SK-N-MC (cell line): ENCODE results near the gene ADGRB2.

Source experiments
- DNase-seq: peaks from one replicate; pipeline ENCODE4 v3.0.0-alpha.2; 2011; ENCODE audit warnings: low read depth, low spot score
- H3K27ac ChIP-seq: fragments of 200-600 bp; sonication (generic); 2 replicates; pipeline ENCODE4 v1.5.1; 2016; ENCODE audit warnings: mixed run types
- H3K36me3 ChIP-seq: fragments of 200-600 bp; sonication (generic); 2 replicates; pipeline ENCODE4 v1.6.1; 2017; ENCODE audit warnings: antibody characterized with exemption, low read length, mixed read lengths; ENCODE audit not compliant: insufficient read depth
- H3K4me3 ChIP-seq: fragments of 200-600 bp; sonication (generic); 2 replicates; pipeline ENCODE4 v1.5.1; 2016
- H3K9ac ChIP-seq: fragments of 200-600 bp; sonication (generic); 2 replicates; pipeline ENCODE4 v1.8.0; 2017; ENCODE audit warnings: mixed run types, mixed read lengths; ENCODE audit not compliant: insufficient read length
- H3K9me3 ChIP-seq: fragments of 200-600 bp; sonication (generic); 2 replicates; pipeline ENCODE4 v1.6.1; 2017; ENCODE audit warnings: low read depth, mild to moderate bottlenecking, antibody characterized with exemption, low read length, moderate library complexity, mixed read lengths
- EZH2 ChIP-seq: fragments of 200-600 bp; sonication (generic); IDR thresholded peaks from one replicate; pipeline ENCODE4 v1.6.1; 2017; ENCODE audit warnings: antibody characterized with exemption
- FOXP2 ChIP-seq: optimal IDR thresholded peaks from 2 replicates; pipeline ENCODE3; 2011; ENCODE audit warnings: mild to moderate bottlenecking, moderate library complexity; ENCODE audit not compliant: insufficient read depth; ENCODE audit errors: extremely low read length, control extremely low read depth
- POLR2AphosphoS5 ChIP-seq: IDR thresholded peaks from 2 replicates; pipeline ENCODE4 v1.6.1; 2012; ENCODE audit warnings: mild to moderate bottlenecking, low read depth, low read length, borderline replicate concordance

The ADGRB2 gene

GRCh38 chr1:31790641-31791091, 26.5 kb upstream of the ADGRB2 start:
- Histone ChIP-seq H3K36me3 (no peaks in the 10 kb centered on the region), H3K27ac (no peak overlapping the region), H3K9ac (no peak overlapping the region), H3K9me3 (no peaks in the 10 kb centered on the region), H3K4me3 (no peak overlapping the region)
- DNase-seq = no peak
- no peak for TF ChIP-seq POLR2AphosphoS5
- TF ChIP-seq EZH2 = no peak
- no peak for TF ChIP-seq FOXP2

- H3K36me3 ChIP-seq = no peaks in the 10 kb centered on the region
- H3K9me3 ChIP-seq = no peaks in the 10 kb centered on the region
- TF ChIP-seq EZH2 (no peak), POLR2AphosphoS5 (no peak), FOXP2 (no peak)
- no peak for DNase-seq
- no peak overlapping the region for H3K4me3 ChIP-seq
- no peak overlapping the region for H3K9ac ChIP-seq
- no peak overlapping the region for H3K27ac ChIP-seq
These were observed 26.0 kb upstream of the ADGRB2 start for GRCh38 chr1:31790140-31790539.

DNA sequence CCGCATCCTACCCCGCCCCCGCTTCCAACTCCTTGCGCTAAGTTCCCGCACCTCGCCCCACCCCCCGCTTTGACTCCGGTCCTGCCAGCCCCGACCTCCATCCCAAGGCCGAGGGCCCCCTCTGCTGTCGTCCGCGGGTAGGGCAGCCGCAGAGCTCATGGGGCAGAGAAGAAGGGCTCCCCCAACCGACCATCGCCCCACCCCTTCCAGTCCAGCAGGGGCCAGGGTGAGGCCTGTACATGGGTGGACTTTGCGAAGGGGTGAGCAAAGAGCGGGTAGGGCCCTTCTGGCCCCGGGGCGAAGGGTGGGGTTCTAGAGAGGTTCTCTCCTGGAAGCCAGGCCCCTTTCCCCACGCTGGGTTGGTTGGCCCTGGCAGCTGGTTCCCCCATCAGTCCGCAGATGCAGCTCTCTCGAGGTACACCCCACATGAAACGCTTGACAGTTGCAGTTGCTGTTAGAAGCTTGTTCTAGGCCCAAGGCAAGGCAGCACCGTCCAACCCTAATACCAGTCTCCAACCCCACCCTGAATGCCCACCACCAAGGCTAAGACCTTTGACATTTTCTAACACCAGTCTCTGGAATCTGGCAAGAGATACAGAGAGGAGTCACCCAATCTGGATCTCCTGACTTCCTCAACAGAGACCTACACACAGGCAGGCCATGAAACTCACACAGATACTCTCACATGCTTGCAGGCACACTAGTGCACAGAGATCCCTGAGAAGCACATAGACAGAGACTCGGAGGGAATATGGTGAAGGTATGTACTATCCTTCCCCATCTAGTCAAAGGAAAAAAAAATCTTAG, 25.3 kb upstream of the ADGRB2 start:
- Histone ChIP-seq H3K27ac (no peak overlapping the region), H3K9ac (no peak overlapping the region)

DNA sequence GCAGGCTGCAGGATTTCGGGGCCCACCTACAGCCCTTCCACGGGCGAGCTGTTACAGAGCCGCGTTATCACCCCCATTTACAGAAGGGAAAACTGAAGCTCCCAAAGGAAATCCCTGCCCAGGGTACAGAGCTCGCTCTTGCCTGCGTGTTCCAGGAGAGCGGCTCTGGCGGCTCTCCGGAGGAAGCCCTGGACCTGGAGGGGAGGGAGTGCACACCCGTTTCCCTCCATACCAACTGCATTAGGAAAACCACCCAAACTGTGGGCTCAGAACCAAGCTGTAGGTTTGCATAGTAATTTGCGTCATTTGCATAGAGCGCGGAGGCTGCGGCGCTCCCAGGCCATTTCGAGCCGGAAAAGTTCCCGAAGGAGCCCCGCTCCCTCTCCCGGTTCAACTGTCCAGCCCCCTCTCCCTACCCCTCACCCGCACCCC, 24.7 kb upstream of the ADGRB2 start:
- peak overlapping the region; percentile 86 for H3K4me3 ChIP-seq
- DNase-seq = no peak

More for the DNA sequence above, 25.3 kb upstream of the ADGRB2 start:
- TF ChIP-seq FOXP2 (no peak), POLR2AphosphoS5 (no peak), EZH2 (no peak)
- no peaks in the 10 kb centered on the region for H3K36me3 ChIP-seq
- no peaks in the 10 kb centered on the region for H3K9me3 ChIP-seq
- no peak for DNase-seq
- peak overlapping the region; percentile 86 for H3K4me3 ChIP-seq

GRCh38 chr1:31788138-31788824, 24.1 kb upstream of the ADGRB2 start:
- TF ChIP-seq FOXP2 (peak; percentile 48), EZH2 (no peak), POLR2AphosphoS5 (peak; percentile 54; the same call in 1 of the 2 replicates)
- H3K9ac ChIP-seq = peak overlapping the region; percentile 61
- no peak for DNase-seq
- H3K27ac ChIP-seq = no peak overlapping the region; the same call in 1 of the 2 replicates
- H3K4me3 ChIP-seq = peak overlapping the region; percentile 86
- no peaks in the 10 kb centered on the region for H3K36me3 ChIP-seq
- H3K9me3 ChIP-seq = no peaks in the 10 kb centered on the region

More for the DNA sequence above, 24.7 kb upstream of the ADGRB2 start:
- Histone ChIP-seq H3K9me3 (no peaks in the 10 kb centered on the region), H3K9ac (no peak overlapping the region), H3K36me3 (no peaks in the 10 kb centered on the region), H3K27ac (no peak overlapping the region)
- TF ChIP-seq POLR2AphosphoS5 (no peak), FOXP2 (no peak), EZH2 (no peak)

DNA sequence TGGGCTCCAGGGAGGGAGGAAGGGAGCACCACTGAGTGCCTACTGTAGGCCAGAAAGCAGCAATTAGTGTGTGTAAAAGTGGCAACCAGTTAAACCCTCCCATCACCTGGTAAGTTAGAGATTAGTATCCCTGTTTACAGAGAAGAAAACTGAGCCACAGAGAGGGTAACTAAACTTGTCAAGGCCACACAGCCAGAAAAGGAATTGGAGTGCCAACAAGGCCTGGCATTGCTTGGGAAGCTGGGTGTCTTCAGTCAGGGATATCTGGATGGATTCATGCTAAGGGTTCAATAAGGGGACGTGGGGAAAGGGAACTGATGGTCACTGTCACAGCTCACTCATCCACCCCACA, 23.6 kb upstream of the ADGRB2 start:
- Histone ChIP-seq H3K27ac (no peak overlapping the region), H3K9me3 (no peaks in the 10 kb centered on the region), H3K36me3 (no peaks in the 10 kb centered on the region), H3K9ac (no peak overlapping the region), H3K4me3 (peak overlapping the region; percentile 86)
- no peak for TF ChIP-seq EZH2
- no peak for TF ChIP-seq POLR2AphosphoS5
- TF ChIP-seq FOXP2 = no peak
- no peak for DNase-seq

DNA sequence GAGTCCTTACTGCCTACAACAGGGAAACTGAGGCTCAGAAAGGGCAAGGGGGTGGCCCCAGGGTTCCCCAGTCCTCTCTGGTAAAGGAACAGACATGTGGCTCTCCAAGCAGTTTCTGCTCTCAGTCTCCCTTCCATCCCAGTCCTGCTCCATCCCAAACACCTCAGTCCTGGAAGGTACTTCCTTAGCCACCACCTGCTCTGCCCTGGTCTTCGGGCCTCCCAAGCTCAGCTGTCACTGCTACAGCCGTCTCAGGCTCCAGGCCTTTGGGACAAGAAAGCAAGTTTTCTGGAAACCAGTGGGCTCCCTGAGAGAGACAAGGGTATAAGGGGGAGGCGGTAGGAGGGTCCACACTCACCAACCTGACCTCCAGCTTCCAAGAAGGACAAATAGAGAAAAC, 23.1 kb upstream of the ADGRB2 start:
- Histone ChIP-seq H3K27ac (no peak overlapping the region), H3K4me3 (no peak overlapping the region), H3K36me3 (no peaks in the 10 kb centered on the region), H3K9ac (no peak overlapping the region), H3K9me3 (no peaks in the 10 kb centered on the region)
- TF ChIP-seq FOXP2 = no peak
- TF ChIP-seq EZH2 = no peak
- TF ChIP-seq POLR2AphosphoS5 = no peak
- no peak for DNase-seq

GRCh38 chr1:31786366-31787060, 22.4 kb upstream of the ADGRB2 start:
- no peak overlapping the region for H3K27ac ChIP-seq
- no peak for DNase-seq
- H3K36me3 ChIP-seq = no peaks in the 10 kb centered on the region
- H3K9me3 ChIP-seq = no peaks in the 10 kb centered on the region
- no peak overlapping the region for H3K9ac ChIP-seq
- no peak overlapping the region for H3K4me3 ChIP-seq
- TF ChIP-seq POLR2AphosphoS5 (no peak), FOXP2 (no peak), EZH2 (no peak)
